ENCODE results near the gene WDR86.

The WDR86 gene

GRCh38 chr7:151378011-151378410, 31.8 kb downstream of the WDR86 start:
- DNase-seq, result no peak

GRCh38 chr7:151377406-151377805, 32.4 kb downstream of the WDR86 start:
- DNase-seq, result no peak

- no peak for DNase-seq
Measured at GRCh38 chr7:151376218-151376902, 33.5 kb downstream of the WDR86 start.

- no peak for DNase-seq
Measured at GRCh38 chr7:151375530-151376217, 34.2 kb downstream of the WDR86 start.

GRCh38 chr7:151374726-151375125, 35.1 kb downstream of the WDR86 start:
- no peak for DNase-seq

GRCh38 chr7:151374139-151374538, 35.7 kb downstream of the WDR86 start:
- DNase-seq, result no peak

GRCh38 chr7:151373599-151373998, 36.2 kb downstream of the WDR86 start:
- no peak for DNase-seq

- DNase-seq, result no peak
Measured at GRCh38 chr7:151372612-151373265, 37.1 kb downstream of the WDR86 start.

GRCh38 chr7:151371266-151371665, 38.6 kb downstream of the WDR86 start:
- no peak for DNase-seq

GRCh38 chr7:151368136-151368571, 41.7 kb downstream of the WDR86 start:
- DNase-seq, result no peak

GRCh38 chr7:151367284-151367683, 42.6 kb downstream of the WDR86 start:
- DNase-seq, result no peak

- no peak for DNase-seq
Measured at GRCh38 chr7:151366880-151367222, 43.0 kb downstream of the WDR86 start.

GRCh38 chr7:151366166-151366879, 43.5 kb downstream of the WDR86 start:
- DNase-seq, result no peak

- no peak for DNase-seq
Measured at GRCh38 chr7:151363182-151363581, 46.7 kb downstream of the WDR86 start.

- DNase-seq, result no peak
Measured at GRCh38 chr7:151361193-151361959, 48.5 kb downstream of the WDR86 start.

- DNase-seq, result no peak
Measured at GRCh38 chr7:151352512-151352911, 57.3 kb downstream of the WDR86 start.

GRCh38 chr7:151351967-151352366, 57.9 kb downstream of the WDR86 start:
- DNase-seq, result no peak

GRCh38 chr7:151351027-151351426, 58.8 kb downstream of the WDR86 start:
- DNase-seq, result no peak

GRCh38 chr7:151349507-151349853, 60.4 kb downstream of the WDR86 start:
- DNase-seq, result no peak

- no peak for DNase-seq
Measured at GRCh38 chr7:151348970-151349369, 60.9 kb downstream of the WDR86 start.

- no peak for DNase-seq
Measured at GRCh38 chr7:151347200-151347599, 62.6 kb downstream of the WDR86 start.

- no peak for DNase-seq
Measured at GRCh38 chr7:151346470-151346769, 63.4 kb downstream of the WDR86 start.

Data from DMS 273 treated with DMSO at 0.1 percent for 48 hours (cell line).